ENCODE data around the gene TNRC6C. TPM values are rescaled to one million over a fixed set of nuclear protein-coding genes. Genes with fewer than 3 reads are reported as not detected.

TNRC6C gene
- total and polyA plus RNA-seq, 7 donors = 1.2 to 22.4 (median 11.4) TPM

- Histone ChIP-seq H3K9me3 (no peaks in the 10 kb centered on the region), H3K27me3 (ENCODE audit: insufficient read depth in 3 of 3, low read length in 2 of 3) (no peaks in the 10 kb centered on the region), H3K27ac (peak overlapping the region; percentile 91), H3K36me3 (ENCODE audit: insufficient read depth in 1 of 2, low read depth in 1 of 2) (peaks cover 0 to 37% of the 10 kb centered on the region in 2 donors), H3K4me1 (peaks cover 38% of the 10 kb centered on the region), H3K4me3 (no peak overlapping the region)
- no peak for DNase-seq
- TF ChIP-seq, protein P1, sequence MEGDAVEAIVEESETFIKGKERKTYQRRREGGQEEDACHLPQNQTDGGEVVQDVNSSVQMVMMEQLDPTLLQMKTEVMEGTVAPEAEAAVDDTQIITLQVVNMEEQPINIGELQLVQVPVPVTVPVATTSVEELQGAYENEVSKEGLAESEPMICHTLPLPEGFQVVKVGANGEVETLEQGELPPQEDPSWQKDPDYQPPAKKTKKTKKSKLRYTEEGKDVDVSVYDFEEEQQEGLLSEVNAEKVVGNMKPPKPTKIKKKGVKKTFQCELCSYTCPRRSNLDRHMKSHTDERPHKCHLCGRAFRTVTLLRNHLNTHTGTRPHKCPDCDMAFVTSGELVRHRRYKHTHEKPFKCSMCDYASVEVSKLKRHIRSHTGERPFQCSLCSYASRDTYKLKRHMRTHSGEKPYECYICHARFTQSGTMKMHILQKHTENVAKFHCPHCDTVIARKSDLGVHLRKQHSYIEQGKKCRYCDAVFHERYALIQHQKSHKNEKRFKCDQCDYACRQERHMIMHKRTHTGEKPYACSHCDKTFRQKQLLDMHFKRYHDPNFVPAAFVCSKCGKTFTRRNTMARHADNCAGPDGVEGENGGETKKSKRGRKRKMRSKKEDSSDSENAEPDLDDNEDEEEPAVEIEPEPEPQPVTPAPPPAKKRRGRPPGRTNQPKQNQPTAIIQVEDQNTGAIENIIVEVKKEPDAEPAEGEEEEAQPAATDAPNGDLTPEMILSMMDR (IDR thresholded peaks at IDR 0.05) = no peak
- WGBS, 3 donors = 76 to 90% (median 82%) methylated on average over 10 of the region's 10 CpGs
- intact Hi-C loops (cut with DNase I) = no loop called here
- no peak for ATAC-seq
Observed at GRCh38 chr17:78048346-78049292, 90.1 kb downstream of the TNRC6C start.

GRCh38 chr17:78049609-78050008 is 91.1 kb downstream of the TNRC6C start:
- DNase-seq = no peak

GRCh38 chr17:78051186-78051972 is 92.9 kb downstream of the TNRC6C start:
- Histone ChIP-seq H3K4me1 (peaks cover 23% of the 10 kb centered on the region), H3K27ac (peak overlapping the region; percentile 91), H3K27me3 (ENCODE audit: insufficient read depth in 3 of 3, low read length in 2 of 3) (no peaks in the 10 kb centered on the region), H3K9me3 (no peaks in the 10 kb centered on the region), H3K4me3 (peak overlapping the region; percentile 52), H3K36me3 (ENCODE audit: insufficient read depth in 1 of 2, low read depth in 1 of 2) (peaks cover 6 to 55% of the 10 kb centered on the region in 2 donors)
- ATAC-seq (peak; percentile 57 to 87 (median 72)), DNase-seq (no peak)
- TF ChIP-seq, protein P1 (IDR thresholded peaks at IDR 0.05) = no peak
- WGBS, 3 donors = 84 to 91% (median 89%) methylated on average over 19 of the region's 19 CpGs
- intact Hi-C loops (cut with DNase I) = no loop called here

More at GRCh38 chr17:78049609-78050008, 91.1 kb downstream of the TNRC6C start:
- Histone ChIP-seq H3K4me3 (no peak overlapping the region), H3K36me3 (ENCODE audit: insufficient read depth in 1 of 2, low read depth in 1 of 2) (peaks cover 4 to 47% of the 10 kb centered on the region in 2 donors), H3K9me3 (no peaks in the 10 kb centered on the region), H3K27ac (peak overlapping the region; percentile 91), H3K27me3 (ENCODE audit: insufficient read depth in 3 of 3, low read length in 2 of 3) (no peaks in the 10 kb centered on the region), H3K4me1 (peaks cover 28% of the 10 kb centered on the region)
- TF ChIP-seq, protein P1 (IDR thresholded peaks at IDR 0.05) = no peak
- 86 to 92% (median 88%) methylated on average over 2 of the region's 2 CpGs for WGBS, 3 donors
- intact Hi-C loops (cut with DNase I) = no loop called here
- no peak for ATAC-seq

- 79 to 90% (median 86%) methylated on average over 5 of the region's 5 CpGs for WGBS, 3 donors
- peak overlapping the region; percentile 91 for H3K27ac ChIP-seq
- H3K4me1 ChIP-seq = peaks cover 40% of the 10 kb centered on the region
- ATAC-seq = no peak
- H3K36me3 ChIP-seq (ENCODE audit: insufficient read depth in 1 of 2, low read depth in 1 of 2) = peaks cover 6 to 51% of the 10 kb centered on the region in 2 donors
- H3K4me3 ChIP-seq = no peak overlapping the region
- H3K9me3 ChIP-seq = no peaks in the 10 kb centered on the region
- no peak for DNase-seq
- intact Hi-C loops (cut with DNase I) = no loop called here
- no peaks in the 10 kb centered on the region for H3K27me3 ChIP-seq (ENCODE audit: insufficient read depth in 3 of 3, low read length in 2 of 3)
- TF ChIP-seq, protein P1 (IDR thresholded peaks at IDR 0.05) = no peak
Observed at GRCh38 chr17:78053777-78054468, 95.4 kb downstream of the TNRC6C start.

All from psoas muscle (tissue), 8 donors.